WI38 (cell line): ENCODE data around the gene STEAP3.

Experiments used
- H3K4me3 ChIP-seq: 2 replicates; pipeline ENCODE4 v1.5.1; 2011; ENCODE audit warnings: low read depth, mild to moderate bottlenecking, control low read depth, low read length
- TF ChIP-seq, protein P1 (sequence below): IDR thresholded peaks from 2 replicates; pipeline ENCODE4 v1.5.1; 2012; ENCODE audit warnings: low read depth, mild to moderate bottlenecking, control low read depth, low read length

Gene STEAP3

GRCh38 chr2:119231975-119232665 is 8.5 kb downstream of the STEAP3 start:
- no peak overlapping the region for H3K4me3 ChIP-seq
- TF ChIP-seq, protein P1, sequence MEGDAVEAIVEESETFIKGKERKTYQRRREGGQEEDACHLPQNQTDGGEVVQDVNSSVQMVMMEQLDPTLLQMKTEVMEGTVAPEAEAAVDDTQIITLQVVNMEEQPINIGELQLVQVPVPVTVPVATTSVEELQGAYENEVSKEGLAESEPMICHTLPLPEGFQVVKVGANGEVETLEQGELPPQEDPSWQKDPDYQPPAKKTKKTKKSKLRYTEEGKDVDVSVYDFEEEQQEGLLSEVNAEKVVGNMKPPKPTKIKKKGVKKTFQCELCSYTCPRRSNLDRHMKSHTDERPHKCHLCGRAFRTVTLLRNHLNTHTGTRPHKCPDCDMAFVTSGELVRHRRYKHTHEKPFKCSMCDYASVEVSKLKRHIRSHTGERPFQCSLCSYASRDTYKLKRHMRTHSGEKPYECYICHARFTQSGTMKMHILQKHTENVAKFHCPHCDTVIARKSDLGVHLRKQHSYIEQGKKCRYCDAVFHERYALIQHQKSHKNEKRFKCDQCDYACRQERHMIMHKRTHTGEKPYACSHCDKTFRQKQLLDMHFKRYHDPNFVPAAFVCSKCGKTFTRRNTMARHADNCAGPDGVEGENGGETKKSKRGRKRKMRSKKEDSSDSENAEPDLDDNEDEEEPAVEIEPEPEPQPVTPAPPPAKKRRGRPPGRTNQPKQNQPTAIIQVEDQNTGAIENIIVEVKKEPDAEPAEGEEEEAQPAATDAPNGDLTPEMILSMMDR, result no peak

DNA sequence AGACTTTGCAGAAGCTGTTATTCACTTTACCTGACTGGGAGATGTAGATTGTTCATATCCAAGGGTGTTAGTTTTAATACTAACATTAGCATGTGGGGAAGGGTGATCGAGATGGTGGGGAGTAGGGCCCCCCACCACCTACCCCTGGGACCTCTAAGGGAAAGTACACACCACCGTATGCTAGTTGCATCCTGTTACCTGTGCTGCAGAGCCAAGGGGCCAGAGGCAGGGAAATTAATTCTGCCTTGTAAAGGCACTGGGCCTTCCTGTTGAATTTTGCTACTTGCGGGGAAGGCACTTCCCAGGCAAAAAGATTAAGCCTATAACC is 9.0 kb downstream of the STEAP3 start:
- TF ChIP-seq, protein P1, result no peak
- H3K4me3 ChIP-seq, result no peak overlapping the region

- TF ChIP-seq, protein P1, result no peak
- H3K4me3 ChIP-seq, result no peak overlapping the region
Observed at GRCh38 chr2:119233326-119234020, 9.8 kb downstream of the STEAP3 start.

- H3K4me3 ChIP-seq, result no peak overlapping the region
- TF ChIP-seq, protein P1, result peak; percentile 26; the same call in 1 of the 2 replicates
Observed at GRCh38 chr2:119234021-119235019, 10.7 kb downstream of the STEAP3 start.

- TF ChIP-seq, protein P1, result no peak
- no peak overlapping the region for H3K4me3 ChIP-seq
Observed at GRCh38 chr2:119236796-119237195, 13.2 kb downstream of the STEAP3 start.

DNA sequence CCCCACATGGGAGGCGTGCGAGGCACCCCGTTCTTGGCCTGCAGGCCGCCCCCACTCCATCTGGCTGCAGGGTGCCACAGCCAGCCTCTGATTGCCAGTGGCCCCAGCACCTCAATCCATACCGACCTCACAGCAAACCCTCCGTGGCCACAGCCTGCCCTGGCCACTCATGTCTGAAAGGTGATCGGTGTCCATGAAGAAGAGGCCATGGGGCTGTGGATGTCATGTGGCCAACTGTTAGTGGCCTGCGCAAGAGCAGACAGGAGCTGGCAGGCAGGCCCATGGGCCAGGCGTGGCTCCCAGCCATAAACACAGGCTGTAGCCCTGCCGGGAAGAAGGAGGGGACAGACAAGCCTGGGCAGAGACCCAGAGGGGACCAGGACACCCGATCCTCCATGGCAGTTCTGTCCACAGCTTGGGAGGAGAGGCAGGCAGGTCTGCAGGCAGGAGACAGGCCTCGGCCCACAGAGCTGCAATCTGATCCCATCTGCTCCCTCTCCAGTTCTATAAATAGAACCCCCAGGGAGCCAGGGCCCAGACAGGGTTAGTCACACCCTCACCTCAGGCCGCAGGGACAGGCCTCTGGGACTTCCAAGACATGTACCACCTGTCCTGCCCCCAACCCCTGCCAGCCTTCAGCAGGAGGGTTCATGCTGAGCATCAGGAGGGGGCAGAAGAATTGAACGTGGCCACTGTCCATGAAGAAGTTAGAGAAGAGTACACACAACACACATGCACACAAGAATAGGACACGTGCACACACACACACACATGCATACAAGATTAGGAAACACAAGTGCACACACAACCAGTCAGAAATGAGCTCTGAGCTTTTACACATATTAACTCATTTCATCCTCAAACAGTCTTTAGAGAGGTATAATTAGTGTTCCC is 16.9 kb downstream of the STEAP3 start:
- TF ChIP-seq, protein P1, result no peak
- H3K4me3 ChIP-seq, result no peak overlapping the region
